ENCODE measurements around the gene ATXN7L3. TPM values are rescaled to one million over a fixed set of nuclear protein-coding genes. Genes with fewer than 3 reads are reported as not detected.

Gene ATXN7L3
- total RNA-seq, 1 donor from 2014 or later, result 113 TPM

DNA sequence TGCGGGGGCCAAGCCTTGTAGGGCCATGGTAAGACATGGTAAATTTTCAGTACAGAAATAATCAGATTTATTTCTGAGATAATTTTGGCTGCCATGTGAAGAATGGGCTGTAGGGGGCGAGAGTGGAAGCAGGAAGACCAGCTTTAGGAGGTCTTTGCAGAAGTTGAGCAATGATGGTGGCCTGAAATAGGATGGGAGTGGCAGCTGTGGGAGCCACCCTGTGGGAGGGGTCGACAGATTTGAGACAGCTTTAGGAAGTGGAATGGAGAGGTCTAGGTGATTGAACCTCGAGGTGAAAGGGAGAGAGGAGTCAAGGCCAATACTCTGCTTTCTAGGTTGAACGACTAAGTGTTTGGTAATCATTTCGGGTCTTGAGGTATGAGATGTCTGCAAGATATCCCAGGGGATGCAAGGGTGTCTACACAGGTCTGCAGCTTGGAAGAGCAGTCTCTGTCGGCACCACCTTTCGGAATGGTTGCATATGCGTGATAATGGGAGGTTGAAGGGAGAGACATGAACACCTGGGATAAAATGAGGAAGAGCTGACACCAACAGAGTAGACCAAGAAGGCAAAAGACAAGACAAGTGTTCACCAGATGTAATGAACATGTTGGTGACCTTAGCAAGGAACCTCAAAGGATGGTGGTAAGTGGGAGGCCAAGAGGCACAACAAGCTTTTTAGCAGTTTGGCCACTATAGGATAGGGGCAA is 4.2 kb upstream of the ATXN7L3 start:
- peak overlapping the region; percentile 67 for H3K27ac Mint-ChIP-seq
- H3K4me1 Mint-ChIP-seq (ENCODE audit: low read depth), result peaks cover 30% of the 10 kb centered on the region
- no peak overlapping the region for H3K4me3 Mint-ChIP-seq (ENCODE audit: low read depth)
- H3K27me3 Mint-ChIP-seq (ENCODE audit: low read depth), result no peaks in the 10 kb centered on the region
- peak; percentile 51 for DNase-seq (ENCODE audit: low spot score)
- peaks cover 32% of the 10 kb centered on the region for H3K36me3 Mint-ChIP-seq (ENCODE audit: low read depth)
- intact Hi-C loops (cut with micrococcal nuclease), result loop anchor here (5.0 kb wide), 1 partner anchor 848 kb away; the partner anchor contains the start of gene DCAKD
- no peaks in the 10 kb centered on the region for H3K9me3 Mint-ChIP-seq

DNA sequence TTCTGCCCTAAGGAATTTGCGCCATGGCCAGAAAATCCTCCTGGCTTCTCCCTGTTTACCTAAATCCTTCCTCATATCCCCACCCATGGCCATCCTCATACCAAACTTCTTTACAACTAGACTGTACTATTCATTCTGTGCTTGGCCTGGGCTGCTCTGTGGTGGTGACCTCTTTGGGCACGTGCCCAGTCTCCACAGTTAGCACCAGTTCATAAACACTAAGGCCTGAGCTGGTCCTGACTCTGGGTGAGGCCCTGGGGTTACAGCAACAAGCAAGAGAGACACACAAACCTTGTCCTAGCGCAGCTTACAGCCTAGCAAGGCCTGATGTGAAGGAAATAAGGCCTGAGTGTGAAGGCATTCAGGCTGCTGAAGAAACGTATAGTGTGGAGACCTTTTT is 3.1 kb upstream of the ATXN7L3 start:
- peak overlapping the region; percentile 58 for H3K27ac Mint-ChIP-seq
- H3K9me3 Mint-ChIP-seq, result no peaks in the 10 kb centered on the region
- no peaks in the 10 kb centered on the region for H3K27me3 Mint-ChIP-seq (ENCODE audit: low read depth)
- peaks cover 33% of the 10 kb centered on the region for H3K4me1 Mint-ChIP-seq (ENCODE audit: low read depth)
- DNase-seq (ENCODE audit: low spot score), result no peak
- H3K4me3 Mint-ChIP-seq (ENCODE audit: low read depth), result peak overlapping the region; percentile 32
- peaks cover 29% of the 10 kb centered on the region for H3K36me3 Mint-ChIP-seq (ENCODE audit: low read depth)
- intact Hi-C loops (cut with micrococcal nuclease), result loop anchor here (5.0 kb wide), 1 partner anchor 850 kb away; the partner anchor contains the start of gene DCAKD

DNA sequence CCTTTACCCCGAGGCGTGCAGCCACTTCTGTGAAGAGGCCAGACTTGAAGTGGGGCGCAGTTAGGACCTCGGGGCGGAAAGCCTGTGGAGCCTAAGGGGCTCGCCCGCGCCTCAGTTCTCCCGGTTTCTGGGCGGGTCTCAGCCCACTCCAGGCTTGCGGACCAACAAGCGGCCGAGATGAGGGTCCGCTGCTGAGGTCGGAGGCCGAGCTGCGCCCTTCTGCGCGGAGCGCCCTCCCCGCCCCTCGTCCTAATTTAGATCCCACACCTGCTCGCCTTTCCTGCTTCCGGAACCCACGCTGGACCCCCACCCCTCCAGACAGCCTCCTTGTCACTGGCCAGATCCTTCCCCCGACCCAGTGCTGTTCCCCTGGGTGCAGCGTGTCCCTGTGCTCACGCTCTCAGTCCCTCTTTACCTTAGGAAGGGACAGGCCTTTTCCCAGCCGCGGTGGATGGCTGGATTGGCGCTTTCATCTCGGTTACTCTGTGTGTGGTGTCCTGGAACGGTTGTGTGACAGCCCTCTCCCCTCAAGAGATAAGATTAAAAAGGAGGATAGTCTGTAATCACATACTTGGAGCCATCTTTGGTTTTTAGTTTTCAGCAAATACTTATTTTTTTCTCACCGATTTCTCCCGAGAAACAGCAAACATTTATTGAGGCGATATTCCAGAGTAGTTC is 933 bp upstream of the ATXN7L3 start:
- Mint-ChIP-seq H3K36me3 (ENCODE audit: low read depth) (peaks cover 29% of the 10 kb centered on the region), H3K27ac (peak overlapping the region; percentile 93), H3K9me3 (no peaks in the 10 kb centered on the region), H3K27me3 (ENCODE audit: low read depth) (no peaks in the 10 kb centered on the region), H3K4me1 (ENCODE audit: low read depth) (peaks cover 40% of the 10 kb centered on the region), H3K4me3 (ENCODE audit: low read depth) (peak overlapping the region; percentile 89)
- DNase-seq (ENCODE audit: low spot score), result no peak
- intact Hi-C loops (cut with micrococcal nuclease), result loop anchor here (1.0 to 5.0 kb wide), 4 partner anchors 10 to 852 kb away; partner anchors contain the start of genes DCAKD and TMUB2

DNA sequence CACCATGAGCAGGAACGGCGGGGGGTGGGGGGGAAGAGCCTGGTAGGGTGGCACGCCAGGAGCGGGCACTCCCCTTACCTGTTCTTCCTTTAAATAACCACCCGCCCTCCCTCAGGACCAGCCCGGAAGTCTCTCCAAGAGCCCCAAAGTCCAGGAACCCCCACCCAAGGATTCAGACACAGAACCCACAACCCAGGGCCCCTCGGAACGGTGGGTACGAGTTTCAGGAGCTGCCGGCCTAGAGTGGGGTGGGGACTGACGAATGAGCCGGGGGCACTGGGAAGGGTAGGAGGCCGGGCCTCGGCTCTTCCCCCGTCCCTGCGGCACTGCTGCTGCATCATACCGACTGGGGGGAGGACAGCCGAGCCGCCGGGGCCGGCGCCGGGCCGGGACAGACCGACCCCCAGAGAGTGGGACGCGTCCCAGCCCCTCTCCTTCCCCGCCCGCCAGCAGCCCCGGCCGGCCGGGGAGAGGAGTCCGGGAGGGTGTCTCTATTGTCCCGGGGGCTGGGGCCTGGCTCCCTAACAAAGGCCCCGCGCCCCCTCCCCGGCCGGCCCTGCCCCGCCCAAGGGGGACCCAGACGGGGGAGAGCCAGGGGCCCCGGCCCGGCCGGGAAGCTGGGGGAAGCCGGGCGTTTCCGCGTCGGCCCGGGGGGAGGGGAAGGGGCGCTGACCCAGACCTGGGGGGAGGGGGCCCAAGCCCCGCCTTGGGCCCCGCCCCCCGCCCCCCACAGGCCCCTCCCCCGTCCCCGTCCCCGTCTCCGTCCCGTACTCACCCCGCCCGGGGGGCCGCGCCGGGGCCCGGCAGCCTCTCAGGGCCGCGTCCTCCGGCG is 747 bp downstream of the ATXN7L3 start:
- DNase-seq (ENCODE audit: low spot score), result peak; percentile 56
- intact Hi-C loops (cut with micrococcal nuclease), result no loop called here
- H3K4me1 Mint-ChIP-seq (ENCODE audit: low read depth), result peaks cover 40% of the 10 kb centered on the region
- peak overlapping the region; percentile 88 for H3K4me3 Mint-ChIP-seq (ENCODE audit: low read depth)
- H3K27ac Mint-ChIP-seq, result peak overlapping the region; percentile 80
- no peaks in the 10 kb centered on the region for H3K27me3 Mint-ChIP-seq (ENCODE audit: low read depth)
- H3K36me3 Mint-ChIP-seq (ENCODE audit: low read depth), result peaks cover 42% of the 10 kb centered on the region
- no peaks in the 10 kb centered on the region for H3K9me3 Mint-ChIP-seq

DNA sequence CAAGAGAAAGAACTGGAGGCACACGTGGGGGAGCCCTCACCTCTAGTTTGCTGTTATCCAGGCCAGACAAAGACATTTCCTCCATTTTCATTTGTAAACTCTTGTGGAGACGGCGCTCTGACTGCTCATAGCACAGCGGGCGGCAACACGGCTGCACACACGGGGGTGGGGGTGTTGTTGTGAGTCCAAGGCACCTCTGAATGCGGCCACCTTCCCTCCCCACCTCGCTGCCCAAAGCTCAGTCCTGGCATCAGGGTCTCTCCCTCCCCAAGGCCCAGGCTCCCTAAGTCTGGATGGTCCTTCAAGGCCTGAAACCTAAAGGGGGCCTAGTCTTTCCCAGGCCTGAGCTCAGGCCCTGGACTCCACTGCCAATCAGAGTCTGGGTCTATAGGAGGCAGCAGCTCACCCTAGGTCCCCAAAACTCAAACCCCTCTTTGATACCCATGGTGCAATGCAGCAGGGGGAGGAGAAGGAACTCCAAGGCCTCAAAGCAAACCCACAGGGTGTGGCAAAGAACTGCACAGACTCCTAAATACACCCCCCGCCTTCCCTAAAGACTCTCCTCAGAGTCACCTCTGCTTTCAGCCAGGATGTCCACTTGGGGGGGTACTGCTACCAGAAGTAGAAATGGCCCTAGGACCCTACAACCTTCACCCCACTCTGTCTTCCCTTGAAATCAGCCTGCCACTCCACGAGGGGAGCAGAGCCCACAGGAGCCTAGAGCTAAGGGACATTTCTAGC is 1.5 kb downstream of the ATXN7L3 start:
- Mint-ChIP-seq H3K4me3 (ENCODE audit: low read depth) (peak overlapping the region; percentile 88), H3K9me3 (no peaks in the 10 kb centered on the region), H3K36me3 (ENCODE audit: low read depth) (peaks cover 46% of the 10 kb centered on the region), H3K4me1 (ENCODE audit: low read depth) (peaks cover 32% of the 10 kb centered on the region), H3K27ac (peak overlapping the region; percentile 80), H3K27me3 (ENCODE audit: low read depth) (no peaks in the 10 kb centered on the region)
- peak; percentile 64 for DNase-seq (ENCODE audit: low spot score)
- intact Hi-C loops (cut with micrococcal nuclease), result no loop called here

DNA sequence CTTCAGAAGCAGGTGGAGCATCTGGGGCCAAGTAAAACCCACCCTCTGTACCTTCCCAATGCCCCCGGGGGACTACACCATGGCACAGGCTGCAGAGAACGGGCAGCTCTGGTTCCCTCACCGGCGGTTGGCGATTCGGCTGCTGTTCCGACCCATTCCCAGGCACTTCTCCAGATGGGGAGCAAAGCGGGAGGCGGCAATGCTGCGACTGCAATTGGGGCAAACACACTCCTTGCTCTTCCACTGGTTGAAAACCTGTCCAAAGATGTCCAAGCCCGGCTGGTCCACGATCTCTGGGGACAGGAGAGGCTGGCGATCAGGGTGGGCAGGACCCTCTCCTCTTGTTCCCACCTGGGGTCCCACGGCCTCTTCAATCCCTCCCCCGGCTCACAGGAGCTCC is 2.6 kb downstream of the ATXN7L3 start:
- Mint-ChIP-seq H3K9me3 (no peaks in the 10 kb centered on the region), H3K27ac (no peak overlapping the region), H3K4me3 (ENCODE audit: low read depth) (peak overlapping the region; percentile 39), H3K36me3 (ENCODE audit: low read depth) (peaks cover 46% of the 10 kb centered on the region), H3K27me3 (ENCODE audit: low read depth) (no peaks in the 10 kb centered on the region), H3K4me1 (ENCODE audit: low read depth) (peaks cover 26% of the 10 kb centered on the region)
- intact Hi-C loops (cut with micrococcal nuclease), result no loop called here
- no peak for DNase-seq (ENCODE audit: low spot score)

DNA sequence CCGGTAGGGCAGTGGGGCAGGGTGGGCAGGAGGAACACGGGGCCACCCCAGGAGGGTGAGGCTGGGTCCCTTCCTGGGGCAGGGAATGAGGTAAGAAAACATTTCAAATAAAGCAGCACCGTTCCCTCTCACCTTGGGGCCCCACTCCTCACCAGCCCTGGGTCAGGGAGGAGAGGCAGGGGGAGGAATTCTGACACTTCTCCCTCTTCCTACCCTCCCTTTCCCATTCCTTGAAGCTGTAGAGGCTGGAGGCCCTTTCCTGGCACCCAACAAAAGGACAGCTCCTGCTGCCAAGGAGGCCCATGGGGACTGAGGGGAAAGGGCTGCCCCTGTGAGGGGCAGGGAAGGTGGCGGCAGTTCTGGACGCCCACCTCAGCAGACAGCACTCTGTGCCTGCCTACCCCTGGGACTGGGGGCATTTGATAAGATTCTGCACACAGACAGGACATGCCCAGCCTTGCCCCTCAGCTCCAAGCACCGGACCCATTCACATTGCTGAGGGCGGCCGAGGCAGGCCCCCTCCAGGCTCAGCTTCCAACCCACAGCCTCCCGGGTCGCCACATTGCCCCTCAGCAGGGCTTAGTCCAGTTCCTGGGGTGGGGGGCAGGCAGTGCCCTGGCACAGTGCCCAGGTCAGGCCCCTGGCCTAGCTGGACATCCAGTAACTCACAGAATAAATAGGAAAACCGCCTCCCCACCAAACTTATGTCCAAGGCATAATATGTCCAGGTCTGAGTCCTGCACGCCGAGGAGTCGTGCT is 6.2 kb downstream of the ATXN7L3 start:
- H3K36me3 Mint-ChIP-seq (ENCODE audit: low read depth), result peaks cover 67% of the 10 kb centered on the region
- no peaks in the 10 kb centered on the region for H3K27me3 Mint-ChIP-seq (ENCODE audit: low read depth)
- peaks cover 19% of the 10 kb centered on the region for H3K4me1 Mint-ChIP-seq (ENCODE audit: low read depth)
- intact Hi-C loops (cut with micrococcal nuclease), result no loop called here
- H3K4me3 Mint-ChIP-seq (ENCODE audit: low read depth), result no peak overlapping the region
- DNase-seq (ENCODE audit: low spot score), result no peak
- H3K27ac Mint-ChIP-seq, result no peak overlapping the region
- H3K9me3 Mint-ChIP-seq, result no peaks in the 10 kb centered on the region

DNA sequence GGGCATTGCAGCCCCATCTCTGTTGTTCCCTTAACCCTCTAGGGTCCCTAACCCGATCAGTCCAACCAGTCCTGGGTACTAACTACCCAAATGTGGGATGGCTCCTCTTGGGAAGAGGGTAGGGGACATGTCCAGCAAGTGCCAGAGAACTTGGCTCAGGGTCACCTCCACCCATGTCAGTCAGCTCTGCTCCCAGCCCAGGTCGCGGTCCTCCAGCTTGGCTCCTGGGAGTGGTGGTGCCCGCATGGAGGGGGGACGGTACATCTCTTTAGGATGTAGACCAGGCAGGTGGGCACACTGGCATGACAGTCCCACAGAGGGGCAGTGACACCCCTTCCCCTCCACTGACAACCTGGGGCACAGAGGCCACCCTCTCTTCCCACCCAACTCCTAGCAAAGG is 6.9 kb downstream of the ATXN7L3 start:
- Mint-ChIP-seq H3K4me3 (ENCODE audit: low read depth) (no peak overlapping the region), H3K9me3 (no peaks in the 10 kb centered on the region), H3K4me1 (ENCODE audit: low read depth) (peaks cover 20% of the 10 kb centered on the region), H3K36me3 (ENCODE audit: low read depth) (peaks cover 60% of the 10 kb centered on the region), H3K27me3 (ENCODE audit: low read depth) (no peaks in the 10 kb centered on the region), H3K27ac (no peak overlapping the region)
- DNase-seq (ENCODE audit: low spot score), result no peak
- intact Hi-C loops (cut with micrococcal nuclease), result no loop called here

DNA sequence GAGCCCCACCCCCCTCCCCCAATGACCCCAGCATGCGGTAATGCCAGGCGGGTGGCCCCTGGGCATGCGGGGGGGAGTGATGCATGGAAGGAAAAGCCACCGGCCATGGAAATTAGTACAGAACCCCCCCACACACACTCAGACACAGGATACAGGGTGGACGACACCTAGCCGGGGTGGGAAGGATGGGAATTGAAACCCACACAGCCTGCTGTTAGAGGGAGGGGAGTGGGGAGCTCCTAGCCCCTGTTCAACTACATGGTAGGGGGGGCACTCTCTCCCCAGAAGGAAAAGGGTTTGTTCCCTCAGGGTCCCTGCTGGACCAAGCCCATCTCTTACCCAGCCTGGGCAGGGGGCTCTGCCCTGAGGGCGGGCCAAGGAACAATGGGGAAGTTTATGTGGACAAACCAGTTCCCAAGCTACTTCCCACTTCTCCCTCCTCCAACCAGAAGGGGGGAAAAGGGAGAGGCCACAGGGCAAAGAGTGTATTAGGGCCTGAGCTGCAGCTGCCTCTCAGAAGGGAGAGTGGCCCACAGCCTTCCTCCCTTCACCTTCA is 7.7 kb downstream of the ATXN7L3 start:
- intact Hi-C loops (cut with micrococcal nuclease), result no loop called here

DNA sequence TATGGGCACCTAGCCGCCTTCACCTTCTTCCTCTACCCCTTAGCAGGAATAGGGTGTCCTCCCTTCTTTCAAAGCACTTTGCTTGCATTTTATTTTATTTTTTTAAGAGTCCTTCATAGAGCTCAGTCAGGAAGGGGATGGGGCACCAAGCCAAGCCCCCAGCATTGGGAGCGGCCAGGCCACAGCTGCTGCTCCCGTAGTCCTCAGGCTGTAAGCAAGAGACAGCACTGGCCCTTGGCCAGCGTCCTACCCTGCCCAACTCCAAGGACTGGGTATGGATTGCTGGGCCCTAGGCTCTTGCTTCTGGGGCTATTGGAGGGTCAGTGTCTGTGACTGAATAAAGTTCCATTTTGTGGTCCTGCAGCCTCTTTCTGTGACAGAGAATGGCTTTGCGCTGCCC is 8.3 kb downstream of the ATXN7L3 start:
- no peak for DNase-seq (ENCODE audit: low spot score)
- Mint-ChIP-seq H3K4me1 (ENCODE audit: low read depth) (peaks cover 15% of the 10 kb centered on the region), H3K27me3 (ENCODE audit: low read depth) (no peaks in the 10 kb centered on the region), H3K27ac (peak overlapping the region; percentile 29), H3K4me3 (ENCODE audit: low read depth) (no peak overlapping the region), H3K9me3 (no peaks in the 10 kb centered on the region), H3K36me3 (ENCODE audit: low read depth) (peaks cover 46% of the 10 kb centered on the region)
- intact Hi-C loops (cut with micrococcal nuclease), result no loop called here

More for the DNA sequence above, 7.7 kb downstream of the ATXN7L3 start:
- peaks cover 18% of the 10 kb centered on the region for H3K4me1 Mint-ChIP-seq (ENCODE audit: low read depth)
- H3K4me3 Mint-ChIP-seq (ENCODE audit: low read depth), result no peak overlapping the region
- no peak overlapping the region for H3K27ac Mint-ChIP-seq
- H3K27me3 Mint-ChIP-seq (ENCODE audit: low read depth), result no peaks in the 10 kb centered on the region
- DNase-seq (ENCODE audit: low spot score), result no peak
- H3K36me3 Mint-ChIP-seq (ENCODE audit: low read depth), result peaks cover 52% of the 10 kb centered on the region
- H3K9me3 Mint-ChIP-seq, result no peaks in the 10 kb centered on the region

DNA sequence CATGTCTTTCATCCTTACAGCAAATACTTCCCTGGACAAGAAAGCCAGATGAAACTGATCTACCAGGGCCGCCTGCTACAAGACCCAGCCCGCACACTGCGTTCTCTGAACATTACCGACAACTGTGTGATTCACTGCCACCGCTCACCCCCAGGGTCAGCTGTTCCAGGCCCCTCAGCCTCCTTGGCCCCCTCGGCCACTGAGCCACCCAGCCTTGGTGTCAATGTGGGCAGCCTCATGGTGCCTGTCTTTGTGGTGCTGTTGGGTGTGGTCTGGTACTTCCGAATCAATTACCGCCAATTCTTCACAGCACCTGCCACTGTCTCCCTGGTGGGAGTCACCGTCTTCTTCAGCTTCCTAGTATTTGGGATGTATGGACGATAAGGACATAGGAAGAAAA is 9.2 kb downstream of the ATXN7L3 start:
- intact Hi-C loops (cut with micrococcal nuclease), result no loop called here
- DNase-seq (ENCODE audit: low spot score), result no peak
- Mint-ChIP-seq H3K4me3 (ENCODE audit: low read depth) (peak overlapping the region; percentile 23), H3K36me3 (ENCODE audit: low read depth) (peaks cover 40% of the 10 kb centered on the region), H3K27ac (no peak overlapping the region), H3K27me3 (ENCODE audit: low read depth) (no peaks in the 10 kb centered on the region), H3K4me1 (ENCODE audit: low read depth) (peaks cover 15% of the 10 kb centered on the region), H3K9me3 (no peaks in the 10 kb centered on the region)

Measured in activated T-helper 2 cell treated with anti-CD3 and anti-CD28 coated beads, Interferon-gamma antibody, Interleukin-2, Interleukin-4, amounts not matched to agents 10 μg/mL and 5 μg/mL and 100 μg/mL, durations not matched to agents 14 hours and 24 hours and 36 hours (primary cell).